Neural cell (in vitro differentiated cells): ENCODE measurements around the gene TMPRSS6.

Experiments
- CTCF ChIP-seq: fragments of 450-650 bp; IDR thresholded peaks from 2 replicates; pipeline ENCODE4 v1.5.1; 2014; ENCODE audit warnings: antibody characterized with exemption, mild to moderate bottlenecking, moderate library complexity; ENCODE audit not compliant: poor library complexity, severe bottlenecking
- EP300 ChIP-seq: fragments of 450-650 bp; conservative IDR thresholded peaks from 2 replicates; pipeline ENCODE4 v1.6.1; 2014; ENCODE audit warnings: antibody characterized with exemption, mild to moderate bottlenecking, moderate library complexity; ENCODE audit not compliant: poor library complexity, severe bottlenecking
- MXI1 ChIP-seq: fragments of 450-650 bp; conservative IDR thresholded peaks from 2 replicates; pipeline ENCODE4 v1.6.1; 2014; ENCODE audit warnings: antibody characterized with exemption, mild to moderate bottlenecking; ENCODE audit not compliant: poor library complexity, severe bottlenecking
- POLR2AphosphoS5 ChIP-seq: IDR thresholded peaks from 2 replicates; pipeline ENCODE4 v1.6.1; 2012
- REST ChIP-seq: IDR thresholded peaks from 2 replicates; pipeline ENCODE4 v1.6.1; 2012; ENCODE audit warnings: borderline replicate concordance
- TAF1 ChIP-seq: IDR thresholded peaks from 2 replicates; pipeline ENCODE4 v1.6.1; 2012; ENCODE audit warnings: low read depth

- TF ChIP-seq CTCF (no peak), POLR2AphosphoS5 (no peak), EP300 (no peak), MXI1 (no peak), REST (no peak), TAF1 (no peak)
Measured at GRCh38 chr22:37113757-37114156, 4.2 kb upstream of the TMPRSS6 start.
